Measurements from ENCODE around the gene PRKCE.

DNA sequence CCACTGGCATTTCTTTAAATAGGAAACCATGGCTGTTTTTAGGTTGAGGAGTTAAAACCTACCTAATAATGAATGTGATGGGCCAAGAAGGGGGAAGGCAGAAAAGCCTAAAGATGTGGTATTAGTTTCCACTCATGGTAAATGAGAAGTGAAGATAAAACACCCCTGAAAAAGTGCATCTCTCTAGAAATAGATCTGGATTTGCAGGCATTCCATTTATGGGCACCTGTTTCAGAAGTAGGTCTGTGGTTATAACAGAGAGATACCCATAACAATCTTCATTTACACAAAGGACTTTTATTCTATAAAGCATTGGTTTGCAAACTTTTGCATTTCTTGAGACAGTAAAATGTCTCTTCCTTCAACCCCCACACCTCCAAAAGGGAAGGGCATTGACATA, 62.1 kb downstream of the PRKCE start:
- no peak for TF ChIP-seq CTCF (conservative IDR thresholded peaks at IDR 0.05; ENCODE audit: low read depth, low read length)
- TF ChIP-seq EZH2 (IDR thresholded peaks at IDR 0.05; ENCODE audit: borderline replicate concordance, low read depth, low read length, poor library complexity, severe bottlenecking), result no peak
